ENCODE measurements around the gene PAK3.

PAK3 gene

DNA sequence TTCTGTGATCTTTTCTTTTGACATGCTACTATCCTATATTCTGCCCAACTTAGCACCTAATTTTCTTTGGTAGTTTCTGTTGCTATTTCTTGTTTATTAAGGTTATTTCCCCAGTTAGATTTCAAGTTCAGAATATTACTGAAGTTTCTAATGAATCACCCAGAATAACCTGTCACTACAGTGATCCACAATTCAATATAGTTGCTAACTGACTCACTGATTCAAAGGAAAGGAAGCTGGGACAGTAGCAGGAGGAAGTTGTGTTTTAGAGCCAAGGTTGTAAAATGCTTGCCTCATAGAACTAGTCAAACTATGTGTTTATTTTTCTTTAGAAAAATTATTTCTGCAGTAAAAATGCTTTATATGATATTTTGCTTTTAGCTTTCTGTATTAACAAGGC lies 37.4 kb downstream of the PAK3 start:
- no peak for DNase-seq

DNA sequence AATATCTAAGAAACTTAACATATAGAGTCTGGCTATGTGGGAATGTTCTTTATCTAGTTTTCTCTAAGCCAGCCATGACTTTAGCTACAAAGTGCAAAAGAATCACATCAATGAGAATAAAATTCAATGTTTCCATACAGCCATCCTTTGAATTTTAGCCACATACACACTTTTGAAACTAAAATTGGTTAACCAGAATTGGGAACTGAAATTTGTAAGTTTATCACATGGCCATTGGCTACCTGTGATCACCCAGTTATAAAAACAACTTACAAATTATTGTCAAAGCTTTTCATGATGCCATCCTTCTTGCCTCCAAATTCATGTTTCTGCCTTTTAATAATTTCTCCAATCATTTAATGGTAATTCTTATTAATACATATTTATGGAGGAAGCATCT lies 49.9 kb downstream of the PAK3 start:
- no peak for DNase-seq

DNA sequence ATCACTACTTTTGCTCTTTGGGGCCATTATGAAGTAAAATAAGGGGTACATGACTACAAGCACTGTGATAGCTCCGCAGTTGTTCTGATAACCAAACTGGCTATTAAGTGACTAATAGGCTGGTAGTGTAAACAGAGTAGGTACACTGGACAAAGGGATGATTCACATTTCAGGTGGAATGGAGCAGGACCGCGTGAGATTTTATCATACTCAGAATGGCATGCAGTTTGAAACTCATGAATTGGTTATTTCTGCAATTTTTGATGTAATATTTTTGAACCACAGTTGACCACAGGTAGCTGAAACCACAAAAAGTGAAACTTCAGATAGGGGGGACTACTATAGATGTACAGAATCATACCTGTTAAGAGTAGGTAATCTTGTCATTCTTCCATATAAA lies 55.8 kb downstream of the PAK3 start:
- DNase-seq, result no peak

DNA sequence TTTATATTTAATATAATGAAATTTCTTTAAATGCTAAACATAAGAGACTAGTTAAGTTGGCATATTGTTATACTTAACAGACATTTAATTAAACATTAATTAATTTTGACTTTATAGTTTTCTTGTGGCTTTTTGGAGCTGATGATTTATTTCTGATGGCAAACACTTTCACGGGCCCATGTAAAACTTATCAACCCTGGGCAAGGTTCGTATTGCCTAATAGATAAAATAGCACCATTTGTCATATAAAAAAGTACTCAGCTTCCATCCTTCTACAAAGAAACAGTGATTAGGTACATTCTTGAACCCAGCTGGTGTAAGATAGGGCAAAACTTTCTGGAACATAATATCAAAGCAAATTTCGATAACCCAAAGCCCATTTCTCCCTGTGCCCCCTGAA lies 63.2 kb downstream of the PAK3 start:
- no peak for DNase-seq

DNA sequence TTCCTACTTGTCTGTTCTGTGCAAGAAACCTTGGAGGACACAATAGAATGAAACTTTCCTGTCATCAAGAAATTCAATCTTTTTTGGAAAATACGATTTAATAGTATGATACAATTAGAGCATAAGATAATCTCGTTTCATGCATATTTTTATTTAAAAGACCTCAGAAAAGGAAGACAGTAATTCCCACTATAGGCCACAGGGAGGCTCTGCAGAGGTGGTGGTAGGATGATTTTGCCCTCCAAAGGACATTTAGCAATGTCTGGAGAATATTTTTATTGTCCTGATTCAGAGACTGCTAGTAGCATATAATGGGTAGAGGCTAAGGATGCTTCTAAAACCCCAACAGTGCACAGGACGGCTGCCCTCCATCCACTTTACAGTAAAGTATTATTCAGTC lies 68.7 kb downstream of the PAK3 start:
- DNase-seq, result no peak

DNA sequence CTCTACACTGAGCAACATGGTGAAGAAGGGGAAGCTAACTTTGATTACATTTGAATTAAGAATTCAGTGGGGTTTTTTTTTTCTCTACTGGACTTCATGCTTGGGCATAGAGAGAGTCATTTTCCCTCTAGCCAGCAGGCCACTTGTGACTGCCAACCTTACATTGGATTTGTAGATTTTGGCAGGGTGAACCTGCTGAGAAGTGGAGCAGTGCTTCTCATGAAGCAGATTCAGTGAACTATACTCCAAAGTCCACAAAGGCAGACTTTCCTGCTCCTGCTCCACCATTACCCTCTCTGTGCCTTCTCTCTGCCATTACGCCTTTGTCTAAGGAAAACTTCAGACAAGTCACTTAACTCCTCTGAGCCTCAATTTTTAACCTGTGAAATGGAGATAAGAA lies 69.9 kb downstream of the PAK3 start:
- DNase-seq, result no peak

DNA sequence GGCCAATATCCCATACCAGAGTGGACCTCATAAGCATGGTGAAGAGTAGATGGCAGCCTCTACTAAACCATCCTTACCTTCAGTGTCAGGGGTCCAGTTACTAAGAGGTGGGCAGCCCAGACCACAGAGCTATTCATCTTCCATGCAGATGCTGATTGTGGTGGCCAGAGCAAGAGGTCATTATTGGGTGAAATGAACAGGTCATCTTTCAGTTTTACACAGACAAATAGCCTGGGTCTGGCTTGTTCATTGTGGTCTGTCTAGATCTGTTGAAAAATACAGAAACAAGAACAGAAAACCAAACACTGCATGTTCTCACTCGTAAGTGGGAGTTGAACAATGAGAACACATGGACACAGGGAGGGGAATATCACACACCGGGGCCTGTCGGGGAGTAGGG lies 71.3 kb downstream of the PAK3 start:
- DNase-seq, result no peak

DNA sequence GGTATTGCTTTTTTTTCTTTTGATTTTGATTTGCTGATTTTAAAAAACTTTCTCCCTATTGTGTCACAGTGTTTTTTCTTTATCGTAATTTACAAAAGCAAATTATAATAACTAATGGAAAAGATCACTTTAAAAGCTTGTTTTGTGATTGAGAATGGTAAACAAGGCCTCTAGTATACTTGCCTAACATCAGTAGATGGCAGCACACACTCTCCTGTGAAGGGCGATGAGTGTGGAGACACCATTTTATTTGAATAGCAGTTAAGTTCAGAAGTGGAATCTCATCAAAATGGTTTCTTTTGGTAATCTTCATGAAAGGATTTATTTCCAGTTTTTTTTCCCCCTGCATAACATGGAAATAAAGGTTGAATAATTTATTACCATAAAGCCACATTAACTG lies 72.3 kb downstream of the PAK3 start:
- DNase-seq, result peak; percentile 1

DNA sequence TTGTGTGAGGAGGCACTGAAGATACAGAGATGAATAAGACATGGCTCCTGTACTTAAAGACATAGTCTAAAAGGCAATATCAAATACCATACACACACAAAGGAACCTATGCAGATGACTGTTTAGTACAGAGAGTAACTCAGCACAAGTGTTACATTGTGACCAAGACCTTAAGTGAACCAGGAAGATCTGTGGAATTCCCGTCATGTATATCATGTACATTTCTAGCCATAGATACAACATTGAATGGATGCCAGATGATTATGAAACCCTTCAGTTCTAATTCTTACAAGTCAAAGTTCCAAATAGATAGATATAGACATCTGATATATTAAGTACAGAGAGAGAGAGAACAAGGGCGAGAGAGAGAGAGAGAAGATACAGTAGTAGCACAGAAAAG lies 73.2 kb downstream of the PAK3 start:
- no peak for DNase-seq

DNA sequence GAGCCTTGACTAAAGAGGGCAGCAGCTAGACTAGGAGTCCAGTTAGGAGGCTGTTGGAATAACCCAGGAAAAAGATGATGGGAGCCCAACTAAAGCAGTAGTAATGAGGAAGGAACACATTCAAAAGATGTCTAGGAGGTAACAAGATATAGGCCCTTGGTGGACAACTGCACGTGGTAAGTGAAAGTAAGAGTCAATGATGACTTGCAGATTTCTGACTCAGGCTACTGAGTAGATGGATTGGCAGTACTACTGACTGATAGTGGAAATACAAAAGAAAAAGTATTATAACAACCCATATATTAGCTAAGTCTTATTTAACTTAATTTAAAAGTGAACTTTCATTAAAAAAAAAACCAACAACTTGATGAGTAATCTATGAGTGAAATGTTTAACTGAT lies 74.0 kb downstream of the PAK3 start:
- peak; percentile 7 for DNase-seq

DNA sequence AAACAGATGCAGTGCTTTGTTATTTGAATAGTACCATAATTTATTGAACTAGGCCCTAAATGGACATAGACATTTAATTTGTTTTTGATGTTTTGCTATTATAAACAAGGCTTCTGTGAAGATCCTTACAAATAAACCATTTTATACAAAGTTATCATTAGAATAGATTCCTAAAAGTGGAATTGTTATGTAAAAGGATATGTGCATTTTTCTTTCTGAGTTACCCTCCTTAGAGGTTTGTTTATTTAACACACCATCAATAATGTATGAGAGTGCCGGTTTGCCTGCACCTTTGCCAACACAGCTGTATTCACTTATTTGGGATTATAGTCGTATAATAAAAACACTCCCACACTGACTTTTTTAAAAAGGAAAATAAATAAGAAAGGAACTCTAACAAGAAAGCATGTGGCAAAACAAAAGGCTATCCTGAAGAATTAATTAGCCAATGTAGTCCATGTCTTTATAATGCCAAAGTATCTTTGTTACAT lies 84.8 kb downstream of the PAK3 start:
- DNase-seq, result no peak

DNA sequence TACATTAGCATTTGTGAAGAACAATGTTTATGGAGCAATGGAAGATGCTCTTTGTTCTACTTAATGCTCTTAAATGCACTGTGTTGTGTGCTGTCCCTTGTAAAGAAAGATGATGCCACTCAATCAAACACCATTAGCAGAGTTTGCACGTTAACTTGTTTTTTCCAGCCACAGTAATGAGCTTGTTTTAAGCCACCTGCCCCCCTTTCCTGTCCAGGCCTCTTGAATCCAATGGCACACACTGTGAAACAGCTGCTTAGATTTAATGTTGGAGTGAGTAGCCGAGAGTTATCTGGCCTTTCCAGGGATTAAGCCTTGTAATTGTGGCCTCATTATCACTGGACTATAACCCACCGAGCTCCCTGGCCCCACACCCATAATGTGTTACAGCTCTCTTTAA lies 86.0 kb downstream of the PAK3 start:
- DNase-seq, result no peak

DNA sequence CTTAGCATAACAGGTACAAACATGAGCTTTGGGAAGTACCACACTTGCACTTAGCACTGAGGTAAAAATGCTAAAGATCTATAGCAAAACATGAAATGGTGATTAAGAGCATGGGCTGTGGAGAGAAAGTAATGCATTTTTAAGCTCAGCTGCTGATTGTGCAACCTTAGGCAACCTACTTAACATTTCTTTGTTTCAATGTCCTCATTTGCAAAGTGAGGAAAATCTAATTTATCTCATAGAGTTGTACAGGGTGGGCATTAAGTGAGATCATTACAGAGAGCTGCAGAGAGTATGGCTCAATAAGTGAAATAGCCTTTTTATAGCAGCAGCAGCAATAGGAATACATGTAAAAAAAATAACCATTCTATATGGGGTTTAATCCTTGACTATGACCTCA lies 87.0 kb downstream of the PAK3 start:
- no peak for DNase-seq

DNA sequence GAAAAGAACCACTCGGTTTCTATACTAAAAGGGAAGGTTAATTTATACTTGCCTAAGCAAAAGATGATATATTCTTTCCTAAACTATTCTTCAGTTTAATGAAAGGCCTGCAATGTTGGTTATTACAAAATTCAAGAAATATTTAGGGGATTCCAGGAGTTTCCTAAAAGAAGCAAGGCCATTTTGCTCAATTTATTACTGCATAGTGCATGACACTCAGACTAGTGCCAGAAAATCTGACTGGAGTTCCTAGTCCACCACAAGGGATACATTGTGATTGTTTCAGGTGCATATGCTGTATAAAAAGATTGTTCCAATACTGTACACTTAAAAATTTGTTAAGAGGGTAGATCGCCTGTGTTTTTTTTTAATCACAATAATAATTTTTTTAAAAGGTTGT lies 95.6 kb downstream of the PAK3 start:
- peak; percentile 2 for DNase-seq

DNA sequence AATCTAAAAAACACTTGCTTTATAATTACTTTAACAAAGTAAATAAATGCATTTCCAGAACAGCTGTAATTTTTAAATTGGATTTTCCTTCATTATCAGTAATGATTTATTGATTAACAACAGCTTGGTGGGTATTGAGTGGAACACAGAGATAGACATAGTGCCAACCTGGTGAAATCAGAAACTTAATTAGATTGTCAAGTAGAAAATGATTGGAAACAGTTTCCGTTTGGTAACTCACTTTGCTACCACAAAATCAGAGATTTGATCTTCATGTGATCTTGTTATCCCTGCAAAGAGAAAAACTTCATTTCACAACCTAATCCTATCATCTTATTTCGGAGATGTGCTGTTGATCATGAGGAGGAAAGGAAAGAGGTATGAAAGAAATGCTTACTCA lies 103.5 kb downstream of the PAK3 start:
- no peak for DNase-seq

DNA sequence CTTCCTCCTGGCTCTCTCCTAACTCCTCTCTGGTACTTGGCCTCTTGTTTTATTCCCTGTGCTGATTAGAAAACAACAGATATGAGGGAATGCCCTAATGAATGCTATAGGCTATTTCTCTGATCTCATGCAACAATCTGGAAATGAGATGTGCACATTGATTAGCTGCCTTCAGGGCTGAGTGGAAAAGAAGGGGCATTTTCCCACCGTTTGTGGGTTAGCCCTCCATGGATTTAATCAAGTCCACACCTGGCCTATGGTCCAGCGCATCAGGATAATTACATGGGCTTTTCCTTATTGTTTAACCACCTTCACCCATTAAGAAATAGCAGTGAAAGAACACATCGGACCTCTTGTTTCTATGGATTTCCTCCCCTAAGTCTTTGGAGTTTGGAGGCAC lies 104.3 kb downstream of the PAK3 start:
- no peak for DNase-seq

DNA sequence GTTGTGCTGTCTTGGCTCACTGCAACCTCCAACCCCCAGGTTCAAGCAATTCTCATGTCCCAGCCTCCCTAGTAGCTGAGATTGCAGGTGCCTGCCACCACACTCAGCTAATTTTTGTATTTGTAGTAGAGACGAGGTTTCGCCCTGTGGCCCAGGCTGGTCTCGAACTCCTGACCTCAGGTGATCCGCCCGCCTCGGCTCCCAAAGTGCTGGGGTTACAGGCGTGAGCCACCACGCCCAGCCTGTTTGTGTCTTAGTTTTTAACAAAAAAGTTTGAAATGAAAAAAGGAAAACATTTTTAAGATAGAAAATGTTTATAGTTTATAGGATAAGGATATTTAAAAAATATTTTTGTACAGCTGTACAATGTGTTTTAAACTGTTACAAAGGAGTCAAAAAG lies 111.9 kb downstream of the PAK3 start:
- DNase-seq, result no peak

DNA sequence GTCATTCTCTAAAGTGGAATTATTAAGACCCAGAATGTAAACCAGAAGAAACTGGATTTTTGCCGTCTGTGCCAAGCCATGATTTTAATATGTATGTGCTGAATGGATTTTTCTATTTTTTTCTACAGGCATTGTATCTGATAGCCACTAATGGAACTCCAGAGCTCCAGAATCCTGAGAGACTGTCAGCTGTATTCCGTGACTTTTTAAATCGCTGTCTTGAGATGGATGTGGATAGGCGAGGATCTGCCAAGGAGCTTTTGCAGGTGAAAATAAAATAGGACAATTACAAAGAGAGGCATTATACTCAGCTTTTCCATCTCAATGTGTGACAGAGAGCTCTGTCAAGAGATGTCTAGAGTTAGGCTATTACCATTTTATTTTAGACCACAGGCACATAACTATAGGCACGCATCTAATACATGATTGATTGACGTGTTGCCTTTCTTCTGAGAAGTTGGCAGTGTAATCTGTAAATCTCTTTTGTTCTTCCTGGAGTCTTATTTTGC lies 120.4 kb downstream of the PAK3 start:
- no peak for DNase-seq

DNA sequence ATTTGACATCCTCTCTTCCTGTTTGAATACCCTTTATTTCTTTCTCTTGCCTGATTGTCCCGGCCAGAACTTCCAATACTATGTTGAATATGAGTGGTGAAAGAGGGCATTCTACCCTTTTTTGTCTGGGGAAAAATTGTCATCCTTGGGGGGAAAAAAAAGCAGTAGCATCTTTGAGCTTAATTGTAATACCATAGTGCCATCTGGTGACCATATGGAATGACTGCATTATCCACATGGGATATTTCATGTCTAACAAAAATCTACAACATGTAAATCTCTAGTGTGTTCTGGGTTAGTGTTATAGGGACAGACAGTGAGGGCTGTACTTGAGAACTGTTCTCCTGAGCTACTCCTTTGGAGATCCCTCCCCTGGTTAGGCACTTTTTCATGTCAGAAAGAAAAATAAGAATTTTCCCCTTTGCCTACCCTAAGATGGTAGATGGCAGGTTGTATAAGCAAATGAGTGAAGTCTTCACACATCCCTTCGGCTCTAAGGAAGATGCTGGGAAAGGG lies 148.3 kb downstream of the PAK3 start:
- peak; percentile 8 for DNase-seq

DNA sequence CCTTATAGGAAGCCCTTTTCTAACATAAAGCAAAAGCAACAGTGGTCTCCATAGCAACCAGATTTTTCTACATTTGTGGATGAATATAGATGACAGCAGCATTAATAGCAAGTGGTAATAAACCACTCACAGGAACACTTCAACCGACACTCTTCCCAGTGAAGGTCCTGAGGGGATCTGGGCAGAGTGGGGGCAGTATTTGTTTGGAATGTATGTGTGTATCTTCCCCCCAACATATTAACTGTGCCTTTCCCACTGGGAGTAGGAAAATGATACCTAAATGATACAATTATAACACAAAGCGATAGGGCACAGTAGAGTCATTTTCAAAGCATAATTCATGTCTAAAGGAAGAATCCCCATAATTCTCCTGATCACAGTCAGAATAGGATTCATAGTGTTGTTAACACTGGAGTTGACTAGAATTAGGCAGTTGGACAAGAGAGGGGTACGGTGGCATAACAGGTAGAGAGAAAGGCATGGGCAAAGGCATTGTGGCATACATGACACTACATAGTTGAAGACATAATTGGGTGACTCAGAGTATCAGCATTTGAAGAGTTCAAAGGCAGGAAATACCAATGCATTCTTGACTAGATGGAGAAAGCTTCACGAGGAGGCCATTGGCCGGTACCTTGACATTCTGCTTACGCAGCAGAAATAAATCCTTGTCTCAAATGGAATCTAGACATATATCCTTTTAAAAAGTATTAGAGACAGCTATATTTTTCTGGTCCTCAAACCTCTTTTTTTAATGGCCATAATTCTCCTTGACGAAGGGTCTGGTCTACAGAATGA lies 159.1 kb downstream of the PAK3 start:
- DNase-seq, result no peak

DNA sequence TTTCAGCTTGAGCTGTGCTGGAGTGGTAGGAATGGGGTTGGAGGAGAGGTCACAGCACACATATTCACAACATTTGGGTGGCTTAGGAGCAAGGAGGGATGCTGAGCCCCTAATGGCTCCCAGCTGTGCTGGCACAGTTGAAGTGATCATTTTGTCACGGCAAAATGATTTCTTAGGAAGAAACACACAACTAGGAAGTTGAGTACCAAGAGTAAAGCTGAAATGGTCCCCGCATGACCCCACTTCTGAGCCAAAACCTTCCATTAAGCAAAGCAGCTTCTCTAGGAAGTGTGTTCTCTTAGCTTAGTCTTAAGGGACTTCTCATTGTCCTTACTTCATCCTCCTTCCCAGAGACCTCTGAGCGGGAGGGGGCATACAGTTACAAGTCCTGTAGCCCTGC lies 161.7 kb downstream of the PAK3 start:
- DNase-seq, result no peak

DNA sequence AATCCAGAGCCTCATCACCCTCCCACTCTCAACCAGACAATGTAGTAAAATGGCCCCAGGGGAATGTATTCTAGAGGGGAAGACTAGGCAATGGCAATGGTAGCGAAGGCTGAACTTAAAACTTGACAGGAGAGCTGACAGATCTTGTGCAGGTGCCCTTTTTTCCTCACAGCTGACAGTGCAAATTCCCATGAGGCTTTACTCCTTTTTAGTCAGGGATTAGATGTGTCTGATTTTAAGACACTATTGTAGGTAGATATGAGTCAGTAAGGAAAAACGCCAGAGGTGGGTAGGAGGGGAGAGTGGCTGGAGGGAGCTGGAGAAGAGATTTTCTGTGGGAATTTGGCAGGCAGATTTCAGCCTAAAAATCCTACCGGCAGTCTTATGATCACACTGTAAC lies 163.6 kb downstream of the PAK3 start:
- no peak for DNase-seq

DNA sequence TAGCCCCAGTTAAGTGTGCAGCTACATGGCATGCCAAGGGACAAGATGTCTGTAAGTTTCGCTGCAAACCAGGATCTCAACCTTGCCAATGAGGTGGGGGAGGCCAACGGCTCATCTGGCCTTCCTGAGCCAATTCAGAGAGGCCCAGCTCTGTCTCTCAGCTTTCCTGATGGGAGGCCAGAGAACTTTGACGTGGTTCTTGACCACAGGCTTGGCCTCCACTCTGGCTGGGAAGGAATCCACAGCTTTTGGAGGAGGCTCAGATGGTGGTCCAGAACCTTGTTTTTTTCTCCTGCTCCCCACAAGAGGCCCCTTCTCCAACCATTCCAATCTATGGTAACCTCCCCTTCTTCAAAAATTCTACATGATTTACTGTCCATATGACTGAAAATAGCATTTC lies 164.5 kb downstream of the PAK3 start:
- no peak for DNase-seq

DNA sequence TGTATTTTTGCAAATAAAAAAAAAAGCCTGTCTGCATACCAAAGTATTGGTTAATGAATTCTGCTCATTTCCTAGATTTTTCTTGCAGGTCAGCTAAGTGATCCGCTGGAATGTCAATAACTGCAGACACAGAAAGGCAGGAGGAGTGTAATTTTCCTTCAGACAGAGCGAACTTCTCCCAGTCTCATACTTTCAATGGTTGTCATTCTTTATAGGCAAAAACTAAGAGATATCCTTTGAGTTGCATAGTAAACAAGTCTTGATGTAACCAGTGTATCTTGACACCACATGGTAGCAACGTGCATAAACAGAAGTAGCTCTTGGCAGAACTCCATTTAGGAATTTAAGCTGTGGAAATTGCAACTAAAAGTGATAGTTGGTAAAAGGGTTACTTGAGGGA lies 166.1 kb downstream of the PAK3 start:
- no peak for DNase-seq

DNA sequence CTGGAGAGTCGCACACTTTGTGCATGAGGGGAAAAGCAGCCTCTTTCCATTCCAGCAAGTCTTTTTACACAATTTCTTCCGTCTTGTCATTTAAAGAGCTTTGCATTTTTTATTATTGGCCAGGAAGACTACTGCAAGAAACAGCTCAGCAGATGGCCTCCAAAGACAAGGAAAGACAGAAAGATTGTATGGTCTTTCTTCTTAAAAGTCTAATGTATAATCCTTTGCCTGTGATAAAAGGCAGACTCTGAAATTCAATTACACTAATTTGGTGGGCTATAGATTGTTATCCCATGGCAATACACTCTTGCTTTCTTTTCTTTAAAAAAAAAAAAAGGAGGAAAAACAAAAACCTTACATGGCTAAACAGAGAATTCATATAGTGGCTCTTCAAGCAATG lies 168.4 kb downstream of the PAK3 start:
- no peak for DNase-seq
